ENCODE results near the gene GNG3.

GNG3 gene

GRCh38 chr11:62757846-62758788, 50.6 kb downstream of the GNG3 start:
- TF ChIP-seq ZBTB7A (IDR thresholded peaks at IDR 0.05; ENCODE audit: low read depth) (no peak), CEBPB (IDR thresholded peaks at IDR 0.05) (no peak), TCF12 (IDR thresholded peaks at IDR 0.05; ENCODE audit: low read depth) (no peak), CREB1 (IDR thresholded peaks at IDR 0.05; ENCODE audit: low read depth) (no peak), FOXM1 (IDR thresholded peaks at IDR 0.05; ENCODE audit: borderline replicate concordance, low read depth) (no peak), NFIC (IDR thresholded peaks at IDR 0.05) (no peak), USF1 (IDR thresholded peaks at IDR 0.05) (no peak), EP300 (IDR thresholded peaks at IDR 0.05; ENCODE audit: borderline replicate concordance) (no peak), TEAD4 (IDR thresholded peaks at IDR 0.05) (no peak)
